Thoracic aorta (tissue), 2 donors: Measurements from ENCODE around the gene LMO1. TPM values are rescaled to one million over a fixed set of nuclear protein-coding genes. Genes with fewer than 3 reads are reported as not detected.

ENCODE experiments used
- ATAC-seq: fragments of 150-250 bp; one replicate; pipeline ENCODE4 v1.8.0; 2017; ENCODE audit warnings: low read depth; ENCODE audit not compliant: insufficient number of reproducible peaks, low FRiP score
- DNase-seq: peaks from one replicate; pipeline ENCODE4 v3.0.0-alpha.2; 2020; ENCODE audit warnings: low spot score
- H3K27ac ChIP-seq, 2 donors: fragments of 200-600 bp; sonication (generic); 1 replicate in 1 of 2; 2 replicates in 1 of 2; pipeline ENCODE4 v1.5.1; 2016; ENCODE audit warnings: mild to moderate bottlenecking in 2 of 2, moderate library complexity in 2 of 2
- H3K27me3 ChIP-seq: fragments of 200-600 bp; sonication (generic); replicated peaks from 2 replicates; pipeline ENCODE4 v1.6.0; 2016; ENCODE audit warnings: mild to moderate bottlenecking; ENCODE audit not compliant: insufficient read depth
- H3K36me3 ChIP-seq: fragments of 200-600 bp; sonication (generic); one replicate; pipeline ENCODE4 v1.5.1; 2016
- H3K4me1 ChIP-seq, 2 donors: fragments of 200-600 bp; sonication (generic); 1 replicate in 1 of 2; 2 replicates in 1 of 2; pipeline versions ENCODE4 v1.5.1 to v1.6.0; 2016; ENCODE audit warnings: low read depth in 2 of 2, mild to moderate bottlenecking in 1 of 2; ENCODE audit not compliant: control insufficient read depth in 1 of 2
- H3K4me3 ChIP-seq: fragments of 200-600 bp; sonication (generic); 2 replicates; pipeline ENCODE4 v1.5.1; 2016; ENCODE audit warnings: mild to moderate bottlenecking
- H3K9me3 ChIP-seq: fragments of 200-600 bp; sonication (generic); 2 replicates; pipeline ENCODE4 v1.5.1; 2016
- total RNA-seq, 2 donors: library from RNA; depleted of rRNA; stranded (reverse); fragments of >200 nt; gene quantifications; one replicate each; pipeline versions ENCODE4 v1.1.0 to v1.2.3, GENCODE V29; 2016
- TF ChIP-seq, protein P1 (sequence below): fragments of 200-600 bp; sonication (generic); IDR thresholded peaks from one replicate; pipeline ENCODE4 v1.5.1; 2019; ENCODE audit warnings: antibody characterized with exemption

The LMO1 gene
- total RNA-seq, 2 donors from 2014 or later: not detected

DNA sequence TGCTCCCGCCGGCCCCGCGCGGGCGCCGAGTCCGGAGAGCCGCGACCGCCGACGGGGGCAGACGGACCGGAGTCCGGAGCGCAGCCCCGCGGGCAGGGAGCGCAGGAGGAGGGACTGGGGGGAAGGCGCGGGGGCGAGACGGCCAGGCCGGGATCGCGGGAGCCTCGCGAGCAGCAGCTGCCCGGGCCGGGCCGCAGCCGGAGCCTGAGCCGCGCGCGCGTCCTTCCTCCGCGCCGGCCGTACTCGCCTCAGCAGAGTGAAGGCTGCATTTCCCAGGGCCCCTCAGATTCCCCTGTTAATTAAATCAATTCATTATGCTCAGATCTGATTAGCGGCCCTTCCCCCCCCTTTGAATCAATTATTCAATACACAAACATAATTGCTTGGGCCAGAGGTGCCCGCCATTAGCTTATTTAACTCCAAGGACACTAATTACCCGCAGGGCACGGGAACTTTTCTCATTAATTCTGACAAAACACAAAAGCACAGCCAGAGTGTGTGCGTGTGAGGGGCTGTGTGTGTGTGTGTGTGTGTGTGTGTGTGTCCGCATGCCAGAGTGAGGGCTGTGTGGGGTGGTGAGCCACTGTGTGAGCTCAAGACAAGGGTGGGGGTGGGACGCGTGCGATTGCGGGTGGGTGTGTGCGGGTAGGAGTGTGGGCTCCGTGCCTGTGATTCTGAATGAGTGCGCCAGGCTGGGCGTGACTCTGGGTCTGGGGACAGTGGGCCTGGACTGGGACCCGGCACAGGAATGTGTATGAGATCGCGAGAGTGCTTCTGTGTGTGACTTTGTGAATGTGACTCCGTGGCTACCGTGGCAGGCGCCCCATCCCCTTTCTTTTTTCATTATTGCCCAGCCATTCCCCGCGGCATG is 5.1 kb upstream of the LMO1 start:
- TF ChIP-seq, protein P1, sequence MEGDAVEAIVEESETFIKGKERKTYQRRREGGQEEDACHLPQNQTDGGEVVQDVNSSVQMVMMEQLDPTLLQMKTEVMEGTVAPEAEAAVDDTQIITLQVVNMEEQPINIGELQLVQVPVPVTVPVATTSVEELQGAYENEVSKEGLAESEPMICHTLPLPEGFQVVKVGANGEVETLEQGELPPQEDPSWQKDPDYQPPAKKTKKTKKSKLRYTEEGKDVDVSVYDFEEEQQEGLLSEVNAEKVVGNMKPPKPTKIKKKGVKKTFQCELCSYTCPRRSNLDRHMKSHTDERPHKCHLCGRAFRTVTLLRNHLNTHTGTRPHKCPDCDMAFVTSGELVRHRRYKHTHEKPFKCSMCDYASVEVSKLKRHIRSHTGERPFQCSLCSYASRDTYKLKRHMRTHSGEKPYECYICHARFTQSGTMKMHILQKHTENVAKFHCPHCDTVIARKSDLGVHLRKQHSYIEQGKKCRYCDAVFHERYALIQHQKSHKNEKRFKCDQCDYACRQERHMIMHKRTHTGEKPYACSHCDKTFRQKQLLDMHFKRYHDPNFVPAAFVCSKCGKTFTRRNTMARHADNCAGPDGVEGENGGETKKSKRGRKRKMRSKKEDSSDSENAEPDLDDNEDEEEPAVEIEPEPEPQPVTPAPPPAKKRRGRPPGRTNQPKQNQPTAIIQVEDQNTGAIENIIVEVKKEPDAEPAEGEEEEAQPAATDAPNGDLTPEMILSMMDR: no peak
- DNase-seq (no peak), ATAC-seq (no peak)
- H3K4me3 ChIP-seq: peak overlapping the region; percentile 67
- H3K9me3 ChIP-seq: no peaks in the 10 kb centered on the region
- H3K27me3 ChIP-seq: no peaks in the 10 kb centered on the region
- peaks cover 5 to 20% of the 10 kb centered on the region in 2 donors for H3K4me1 ChIP-seq
- no peaks in the 10 kb centered on the region for H3K36me3 ChIP-seq
- no peak overlapping the region for H3K27ac ChIP-seq

DNA sequence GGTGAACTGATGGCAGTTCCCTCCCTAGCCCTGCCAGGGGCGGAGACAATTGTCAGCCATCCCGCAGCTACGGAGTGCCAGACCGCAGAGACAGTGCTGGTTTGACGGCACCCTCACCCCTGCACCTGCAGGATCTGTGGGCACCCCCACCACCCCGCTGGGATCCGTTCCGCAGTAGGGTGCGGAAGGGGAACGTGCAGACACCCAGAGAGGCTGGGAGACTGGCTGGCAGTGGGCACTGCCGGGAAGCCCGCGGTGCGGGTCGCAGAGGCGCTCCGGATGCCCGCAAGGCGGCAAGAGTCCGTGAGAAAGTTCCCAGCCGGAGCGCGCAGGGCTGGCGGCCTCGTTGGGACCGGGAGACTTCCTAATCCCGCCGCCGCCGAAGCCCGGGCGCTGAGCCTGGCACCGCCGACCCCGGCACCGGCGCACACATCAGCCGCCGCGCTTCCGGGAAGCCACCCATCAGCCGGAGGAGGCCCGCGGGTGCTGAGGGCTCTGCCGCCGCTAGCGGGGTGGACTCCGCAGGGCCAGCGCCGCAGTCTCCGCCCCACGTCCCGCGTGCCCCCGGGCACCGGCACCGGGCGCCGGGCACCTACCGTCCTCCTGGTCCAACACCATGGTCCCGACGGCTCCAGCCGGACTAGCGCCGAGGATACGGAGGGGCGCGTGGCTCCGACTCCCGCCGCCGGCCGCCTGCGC is 4.3 kb upstream of the LMO1 start:
- Histone ChIP-seq H3K36me3 (no peaks in the 10 kb centered on the region), H3K27ac (no peak overlapping the region), H3K9me3 (no peaks in the 10 kb centered on the region), H3K27me3 (no peaks in the 10 kb centered on the region), H3K4me1 (peaks cover 12 to 20% of the 10 kb centered on the region in 2 donors), H3K4me3 (peak overlapping the region; percentile 67)
- ATAC-seq (no peak), DNase-seq (no peak)
- TF ChIP-seq, protein P1: no peak

DNA sequence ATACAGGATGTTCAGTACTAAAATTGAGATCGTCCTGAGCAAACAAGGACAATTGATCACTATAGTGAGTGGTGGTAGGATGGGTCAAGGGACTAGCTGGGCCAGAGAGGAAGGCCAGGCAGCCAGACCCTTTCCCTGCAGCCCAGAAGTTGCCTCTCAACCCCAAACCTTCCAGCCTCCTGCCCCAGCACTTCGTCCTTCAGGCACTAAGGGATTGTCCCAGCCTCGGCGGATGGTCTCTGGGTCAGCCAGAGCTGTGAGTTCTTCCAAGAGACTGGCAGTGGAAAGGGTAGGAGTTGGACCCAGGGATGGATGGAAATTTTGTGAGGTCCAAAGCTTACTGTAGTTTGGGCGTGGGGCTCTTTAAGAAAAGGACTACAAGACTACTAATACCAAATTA is 3.6 kb upstream of the LMO1 start:
- H3K27me3 ChIP-seq: no peaks in the 10 kb centered on the region
- no peaks in the 10 kb centered on the region for H3K36me3 ChIP-seq
- ATAC-seq (no peak), DNase-seq (no peak)
- TF ChIP-seq, protein P1: no peak
- no peak overlapping the region for H3K4me3 ChIP-seq
- no peaks in the 10 kb centered on the region for H3K9me3 ChIP-seq
- H3K4me1 ChIP-seq: peaks cover 12 to 23% of the 10 kb centered on the region in 2 donors
- H3K27ac ChIP-seq: no peak overlapping the region

DNA sequence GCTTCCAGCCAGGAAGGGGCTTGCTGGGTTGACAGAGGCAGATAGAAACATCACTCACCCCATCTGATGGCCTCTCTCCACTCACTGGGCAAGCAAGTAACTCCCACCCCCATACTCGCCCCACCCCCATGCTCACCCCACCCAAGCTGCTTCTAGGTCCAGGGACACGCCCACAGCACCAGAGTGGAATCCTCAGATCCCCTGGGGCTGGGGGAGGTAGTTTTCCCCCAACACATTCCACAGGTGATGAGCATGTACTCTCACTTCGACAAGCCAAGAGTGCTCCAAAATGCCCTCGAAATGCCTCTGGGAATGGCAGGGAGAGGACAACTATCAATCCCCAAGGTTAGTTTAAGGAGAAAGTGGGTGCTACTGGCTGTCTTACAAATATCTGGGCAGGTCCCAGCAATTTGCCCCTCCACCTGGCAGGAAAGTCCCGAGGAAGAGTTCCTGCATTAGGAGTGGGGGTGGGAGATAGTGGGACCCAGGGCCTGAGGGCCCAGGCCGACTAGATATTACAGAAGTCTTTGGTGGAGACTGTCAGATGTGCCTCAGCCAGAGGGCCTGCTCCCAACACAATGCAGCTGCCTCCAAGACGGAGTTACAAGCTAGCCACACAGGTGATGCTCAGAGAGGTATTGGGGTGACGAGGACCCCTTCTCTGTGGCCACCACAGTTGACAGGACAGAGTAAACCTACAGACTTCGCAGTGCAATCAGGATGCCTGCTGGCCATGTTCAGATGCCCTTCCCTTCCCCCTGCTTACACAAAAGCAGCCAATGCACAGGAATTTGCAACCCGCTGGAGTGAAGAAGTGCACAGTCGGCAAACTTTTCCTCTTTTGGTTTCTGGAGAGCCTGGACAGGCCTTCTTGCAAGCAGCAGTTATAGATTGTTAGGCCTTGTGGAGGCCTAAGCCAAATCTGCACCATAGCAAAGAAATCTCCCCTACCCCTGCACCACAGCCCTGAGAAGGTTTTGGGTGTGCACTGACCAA is 2.9 kb upstream of the LMO1 start:
- Histone ChIP-seq H3K4me3 (no peak overlapping the region), H3K27ac (no peak overlapping the region), H3K9me3 (no peaks in the 10 kb centered on the region), H3K36me3 (no peaks in the 10 kb centered on the region), H3K4me1 (peaks cover 12 to 25% of the 10 kb centered on the region in 2 donors), H3K27me3 (no peaks in the 10 kb centered on the region)
- DNase-seq (no peak), ATAC-seq (no peak)
- TF ChIP-seq, protein P1: no peak
